ENCODE data around the gene ZNF521. TPM values are rescaled to one million over a fixed set of nuclear protein-coding genes. Genes with fewer than 3 reads are reported as not detected.

ZNF521 gene
- total RNA-seq, 1 donor from 2014 or later = 51.4 TPM

DNA sequence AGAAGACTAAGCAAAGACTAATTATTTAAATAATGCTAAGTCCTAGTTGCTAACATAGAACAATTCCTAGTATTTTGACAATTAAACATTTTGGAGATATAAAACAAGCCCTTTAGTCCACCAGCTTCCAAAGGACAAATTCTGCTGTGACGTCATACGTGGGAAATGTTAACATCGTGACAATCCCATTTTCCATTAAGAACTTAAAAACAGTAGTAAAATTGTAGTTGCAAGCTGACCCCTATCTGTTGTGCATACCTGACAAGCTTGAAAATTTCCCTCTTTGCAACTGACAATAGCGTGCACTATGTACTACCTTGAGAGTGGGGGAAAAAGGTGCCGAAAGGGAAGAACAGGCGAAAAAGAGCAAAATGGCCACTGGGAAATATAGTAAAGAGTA lies 279.8 kb downstream of the ZNF521 start:
- Mint-ChIP-seq H3K36me3 (no peaks in the 10 kb centered on the region), H3K4me3 (no peak overlapping the region), H3K27ac (no peak overlapping the region), H3K9me3 (no peaks in the 10 kb centered on the region), H3K27me3 (ENCODE audit: low read depth) (no peaks in the 10 kb centered on the region), H3K4me1 (peaks cover 38% of the 10 kb centered on the region)
- no peak for DNase-seq (ENCODE audit: low spot score in 2 of 2, unreplicated experiment in 2 of 2)
- TF ChIP-seq, protein P1, sequence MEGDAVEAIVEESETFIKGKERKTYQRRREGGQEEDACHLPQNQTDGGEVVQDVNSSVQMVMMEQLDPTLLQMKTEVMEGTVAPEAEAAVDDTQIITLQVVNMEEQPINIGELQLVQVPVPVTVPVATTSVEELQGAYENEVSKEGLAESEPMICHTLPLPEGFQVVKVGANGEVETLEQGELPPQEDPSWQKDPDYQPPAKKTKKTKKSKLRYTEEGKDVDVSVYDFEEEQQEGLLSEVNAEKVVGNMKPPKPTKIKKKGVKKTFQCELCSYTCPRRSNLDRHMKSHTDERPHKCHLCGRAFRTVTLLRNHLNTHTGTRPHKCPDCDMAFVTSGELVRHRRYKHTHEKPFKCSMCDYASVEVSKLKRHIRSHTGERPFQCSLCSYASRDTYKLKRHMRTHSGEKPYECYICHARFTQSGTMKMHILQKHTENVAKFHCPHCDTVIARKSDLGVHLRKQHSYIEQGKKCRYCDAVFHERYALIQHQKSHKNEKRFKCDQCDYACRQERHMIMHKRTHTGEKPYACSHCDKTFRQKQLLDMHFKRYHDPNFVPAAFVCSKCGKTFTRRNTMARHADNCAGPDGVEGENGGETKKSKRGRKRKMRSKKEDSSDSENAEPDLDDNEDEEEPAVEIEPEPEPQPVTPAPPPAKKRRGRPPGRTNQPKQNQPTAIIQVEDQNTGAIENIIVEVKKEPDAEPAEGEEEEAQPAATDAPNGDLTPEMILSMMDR (IDR thresholded peaks at IDR 0.05; ENCODE audit: unreplicated experiment) = no peak

DNA sequence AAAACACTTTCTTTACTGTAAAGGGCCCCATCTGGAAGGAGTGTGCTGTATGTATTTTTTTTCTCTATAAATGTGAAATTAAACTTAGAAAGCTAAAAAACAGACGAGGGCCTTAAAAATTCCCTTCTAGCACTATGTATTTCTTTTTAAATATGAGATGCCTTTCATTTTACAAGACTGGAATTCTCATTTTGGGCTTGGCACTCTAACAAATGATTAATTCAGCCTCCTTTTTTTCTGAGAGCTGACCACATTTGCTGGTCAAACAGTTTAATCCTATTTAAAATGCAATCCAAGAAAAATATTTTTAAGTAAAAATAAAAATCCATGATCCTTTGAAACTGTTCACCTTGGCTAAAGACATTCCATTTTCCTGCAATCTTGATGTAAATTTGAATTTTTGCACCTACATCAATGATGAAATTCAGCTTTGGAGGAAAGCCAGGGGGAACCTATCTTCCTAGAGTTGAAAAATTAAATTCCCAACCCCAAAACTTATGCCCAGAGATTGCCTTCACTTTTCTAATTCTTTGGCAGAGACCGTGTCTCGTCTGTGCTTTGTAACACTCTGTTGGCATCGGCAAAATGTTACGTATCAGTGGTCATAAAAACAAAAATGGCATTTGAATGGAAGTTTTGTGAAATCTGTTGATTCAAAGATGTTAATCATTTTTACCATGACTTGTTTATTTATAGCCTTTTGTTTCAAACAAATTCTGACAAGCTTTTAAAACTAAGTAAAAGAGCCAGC lies 284.5 kb downstream of the ZNF521 start:
- Mint-ChIP-seq H3K27ac (no peak overlapping the region), H3K36me3 (no peaks in the 10 kb centered on the region), H3K4me3 (no peak overlapping the region), H3K4me1 (peaks cover 7% of the 10 kb centered on the region), H3K9me3 (no peaks in the 10 kb centered on the region), H3K27me3 (ENCODE audit: low read depth) (no peaks in the 10 kb centered on the region)
- TF ChIP-seq, protein P1 (IDR thresholded peaks at IDR 0.05; ENCODE audit: unreplicated experiment) = no peak
- DNase-seq (ENCODE audit: low spot score in 2 of 2, unreplicated experiment in 2 of 2) = no peak

DNA sequence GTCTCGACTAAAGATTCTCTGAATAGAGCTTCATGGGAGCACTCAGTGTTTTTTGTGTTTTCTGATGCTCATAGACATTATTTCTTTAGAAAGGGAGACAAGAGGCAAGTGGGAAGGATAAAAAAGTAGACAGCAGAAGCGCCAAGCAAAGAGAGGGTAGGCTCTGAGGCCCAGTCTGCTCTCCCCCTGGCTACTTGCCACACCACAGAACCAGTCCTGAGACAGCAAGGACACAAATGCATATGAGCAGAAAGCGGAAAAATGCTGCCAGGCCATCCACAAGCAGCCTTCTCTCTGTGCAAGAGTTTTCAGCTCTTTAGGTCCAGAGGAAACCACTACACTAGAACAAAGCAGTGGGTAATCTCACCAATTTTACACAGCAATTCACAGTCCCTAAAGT lies 285.4 kb downstream of the ZNF521 start:
- Mint-ChIP-seq H3K36me3 (no peaks in the 10 kb centered on the region), H3K9me3 (no peaks in the 10 kb centered on the region), H3K27me3 (ENCODE audit: low read depth) (no peaks in the 10 kb centered on the region), H3K4me1 (peaks cover 4% of the 10 kb centered on the region), H3K27ac (no peak overlapping the region), H3K4me3 (no peak overlapping the region)
- TF ChIP-seq, protein P1 (IDR thresholded peaks at IDR 0.05; ENCODE audit: unreplicated experiment) = no peak
- no peak for DNase-seq (ENCODE audit: low spot score in 2 of 2, unreplicated experiment in 2 of 2)

DNA sequence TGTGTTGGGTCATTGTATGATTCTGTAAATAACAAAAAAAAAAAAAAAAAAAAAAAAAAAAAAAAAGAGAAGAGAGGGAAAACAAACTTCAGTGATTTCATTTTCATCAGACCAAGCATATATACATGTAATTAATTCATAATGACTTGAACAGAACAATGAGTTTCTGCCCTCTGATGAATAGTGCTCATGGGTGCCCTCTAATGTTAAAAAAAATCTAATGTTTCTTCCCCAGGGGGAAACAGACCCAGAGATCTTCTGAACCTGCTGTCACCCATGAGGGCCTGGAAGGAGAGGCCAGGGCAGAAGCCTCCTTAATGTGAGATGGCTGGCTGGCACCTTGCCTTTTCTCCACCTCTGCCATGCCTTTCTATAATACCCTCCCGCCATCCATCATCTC lies 289.2 kb downstream of the ZNF521 start:
- TF ChIP-seq, protein P1 (IDR thresholded peaks at IDR 0.05; ENCODE audit: unreplicated experiment) = no peak
- no peak for DNase-seq (ENCODE audit: low spot score in 2 of 2, unreplicated experiment in 2 of 2)
- no peak overlapping the region for H3K4me3 Mint-ChIP-seq
- H3K4me1 Mint-ChIP-seq = peaks cover 4% of the 10 kb centered on the region
- no peaks in the 10 kb centered on the region for H3K36me3 Mint-ChIP-seq
- H3K27me3 Mint-ChIP-seq (ENCODE audit: low read depth) = no peaks in the 10 kb centered on the region
- no peaks in the 10 kb centered on the region for H3K9me3 Mint-ChIP-seq
- no peak overlapping the region for H3K27ac Mint-ChIP-seq

DNA sequence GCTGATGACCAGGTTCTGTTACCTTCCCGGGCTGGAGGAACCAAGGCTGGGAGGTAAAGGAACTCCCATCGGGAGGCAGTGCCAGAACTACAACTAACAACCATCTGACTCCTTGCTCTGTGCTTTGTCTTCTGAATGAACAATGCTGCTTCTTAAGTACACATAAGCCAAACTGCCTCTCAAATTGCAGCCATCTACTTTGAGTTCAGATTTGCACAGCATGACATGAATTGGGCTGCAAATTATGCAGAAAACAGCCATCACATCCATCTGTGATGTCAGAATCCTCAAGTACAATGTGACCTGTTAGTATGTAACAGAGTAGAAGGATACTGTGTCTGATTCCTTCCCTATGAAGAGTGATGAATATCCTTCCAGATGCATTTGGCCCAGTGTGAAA lies 290.6 kb downstream of the ZNF521 start:
- H3K36me3 Mint-ChIP-seq = no peaks in the 10 kb centered on the region
- DNase-seq (ENCODE audit: low spot score in 2 of 2, unreplicated experiment in 2 of 2) = no peak
- H3K4me3 Mint-ChIP-seq = no peak overlapping the region
- no peak overlapping the region for H3K27ac Mint-ChIP-seq
- H3K4me1 Mint-ChIP-seq = no peaks in the 10 kb centered on the region
- no peaks in the 10 kb centered on the region for H3K9me3 Mint-ChIP-seq
- H3K27me3 Mint-ChIP-seq (ENCODE audit: low read depth) = no peaks in the 10 kb centered on the region
- TF ChIP-seq, protein P1 (IDR thresholded peaks at IDR 0.05; ENCODE audit: unreplicated experiment) = no peak

Data from mesothelial cell of epicardium (in vitro differentiated cells).